HEK293T (cell line): ENCODE data around the gene IL2RA.

Experiments used
- FOXA1 ChIP-seq: fragments of 450-650 bp; IDR thresholded peaks from 2 replicates; pipeline ENCODE4 v1.6.1; 2016; ENCODE audit warnings: mild to moderate bottlenecking
- FOXM1 ChIP-seq: fragments of 450-650 bp; IDR thresholded peaks from 2 replicates; pipeline ENCODE4 v1.6.1; 2017; ENCODE audit warnings: mild to moderate bottlenecking, borderline replicate concordance
- HDGF ChIP-seq: fragments of 450-650 bp; IDR thresholded peaks from 2 replicates; pipeline ENCODE4 v1.6.1; 2017; ENCODE audit warnings: antibody characterized with exemption, borderline replicate concordance
- LEF1 ChIP-seq: fragments of 450-650 bp; IDR thresholded peaks from 2 replicates; pipeline ENCODE4 v1.6.1; 2017; ENCODE audit warnings: mild to moderate bottlenecking, borderline replicate concordance
- NFRKB ChIP-seq: fragments of 450-650 bp; IDR thresholded peaks from 2 replicates; pipeline ENCODE4 v1.6.1; 2016; ENCODE audit warnings: mild to moderate bottlenecking, moderate library complexity
- SP1 ChIP-seq: fragments of 450-650 bp; IDR thresholded peaks from 2 replicates; pipeline ENCODE4 v1.6.1; 2017
- TARDBP ChIP-seq: fragments of 450-650 bp; IDR thresholded peaks from 2 replicates; pipeline ENCODE4 v1.6.1; 2016
- ZNF384 ChIP-seq: fragments of 450-650 bp; IDR thresholded peaks from 2 replicates; pipeline ENCODE4 v1.6.1; 2016
- TF ChIP-seq, protein P1 (sequence below): fragments of 450-650 bp; IDR thresholded peaks from 2 replicates; pipeline ENCODE4 v1.6.1; 2016

DNA sequence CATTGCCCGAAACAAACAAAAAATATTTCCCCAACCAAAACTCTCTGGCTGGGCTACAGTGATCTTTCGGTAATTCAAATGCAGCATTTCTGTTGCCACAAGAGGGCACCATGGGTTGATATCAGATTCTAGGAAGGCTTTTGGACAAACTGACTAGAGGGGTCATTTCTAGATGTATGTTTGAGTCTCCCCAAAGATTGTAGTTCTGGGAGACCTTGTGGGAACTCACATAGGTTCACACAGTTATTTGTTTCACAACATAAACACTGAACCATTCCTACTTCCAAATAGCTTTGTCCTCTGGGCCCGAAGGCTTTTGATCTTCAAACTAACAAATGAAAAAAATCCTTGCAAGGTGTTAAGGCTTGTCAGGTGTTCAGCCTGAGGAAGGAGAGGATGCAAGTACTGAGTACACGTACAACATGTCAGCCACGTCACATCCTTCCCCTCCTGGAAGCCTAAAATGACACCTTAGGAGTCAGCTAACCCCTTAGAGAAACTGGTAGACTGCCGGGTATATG is 47.9 kb downstream of the IL2RA start:
- TF ChIP-seq TARDBP (no peak), LEF1 (no peak), FOXA1 (no peak), NFRKB (no peak), SP1 (no peak), HDGF (no peak), FOXM1 (no peak), ZNF384 (no peak)
- TF ChIP-seq, protein P1, sequence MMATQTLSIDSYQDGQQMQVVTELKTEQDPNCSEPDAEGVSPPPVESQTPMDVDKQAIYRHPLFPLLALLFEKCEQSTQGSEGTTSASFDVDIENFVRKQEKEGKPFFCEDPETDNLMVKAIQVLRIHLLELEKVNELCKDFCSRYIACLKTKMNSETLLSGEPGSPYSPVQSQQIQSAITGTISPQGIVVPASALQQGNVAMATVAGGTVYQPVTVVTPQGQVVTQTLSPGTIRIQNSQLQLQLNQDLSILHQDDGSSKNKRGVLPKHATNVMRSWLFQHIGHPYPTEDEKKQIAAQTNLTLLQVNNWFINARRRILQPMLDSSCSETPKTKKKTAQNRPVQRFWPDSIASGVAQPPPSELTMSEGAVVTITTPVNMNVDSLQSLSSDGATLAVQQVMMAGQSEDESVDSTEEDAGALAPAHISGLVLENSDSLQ = no peak
